ENCODE data around the gene LUM.
A peak's percentile ranks its signal among the peaks of the same experiment; 100 is the strongest.

Gene LUM, protein sequence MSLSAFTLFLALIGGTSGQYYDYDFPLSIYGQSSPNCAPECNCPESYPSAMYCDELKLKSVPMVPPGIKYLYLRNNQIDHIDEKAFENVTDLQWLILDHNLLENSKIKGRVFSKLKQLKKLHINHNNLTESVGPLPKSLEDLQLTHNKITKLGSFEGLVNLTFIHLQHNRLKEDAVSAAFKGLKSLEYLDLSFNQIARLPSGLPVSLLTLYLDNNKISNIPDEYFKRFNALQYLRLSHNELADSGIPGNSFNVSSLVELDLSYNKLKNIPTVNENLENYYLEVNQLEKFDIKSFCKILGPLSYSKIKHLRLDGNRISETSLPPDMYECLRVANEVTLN

GRCh38 chr12:91111366-91112325 lies at the start of gene LUM:
Gene LUM (minus strand): TSS chr12:91111494. CDS start chr12:91108979, 2,515 bp downstream.
- TF ChIP-seq, protein P1, sequence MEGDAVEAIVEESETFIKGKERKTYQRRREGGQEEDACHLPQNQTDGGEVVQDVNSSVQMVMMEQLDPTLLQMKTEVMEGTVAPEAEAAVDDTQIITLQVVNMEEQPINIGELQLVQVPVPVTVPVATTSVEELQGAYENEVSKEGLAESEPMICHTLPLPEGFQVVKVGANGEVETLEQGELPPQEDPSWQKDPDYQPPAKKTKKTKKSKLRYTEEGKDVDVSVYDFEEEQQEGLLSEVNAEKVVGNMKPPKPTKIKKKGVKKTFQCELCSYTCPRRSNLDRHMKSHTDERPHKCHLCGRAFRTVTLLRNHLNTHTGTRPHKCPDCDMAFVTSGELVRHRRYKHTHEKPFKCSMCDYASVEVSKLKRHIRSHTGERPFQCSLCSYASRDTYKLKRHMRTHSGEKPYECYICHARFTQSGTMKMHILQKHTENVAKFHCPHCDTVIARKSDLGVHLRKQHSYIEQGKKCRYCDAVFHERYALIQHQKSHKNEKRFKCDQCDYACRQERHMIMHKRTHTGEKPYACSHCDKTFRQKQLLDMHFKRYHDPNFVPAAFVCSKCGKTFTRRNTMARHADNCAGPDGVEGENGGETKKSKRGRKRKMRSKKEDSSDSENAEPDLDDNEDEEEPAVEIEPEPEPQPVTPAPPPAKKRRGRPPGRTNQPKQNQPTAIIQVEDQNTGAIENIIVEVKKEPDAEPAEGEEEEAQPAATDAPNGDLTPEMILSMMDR (conservative IDR thresholded peaks at IDR 0.05; ENCODE audit: low read depth, low read length): no peak
- peak within 1 kb of the TSS; percentile 0 for H3K4me3 ChIP-seq (ENCODE audit: low read length)
- peak; percentile 34 for DNase-seq (ENCODE audit: low read depth)

GRCh38 chr12:91161009-91161408 lies 49.7 kb upstream of the LUM start:
- TF ChIP-seq, protein P1 (conservative IDR thresholded peaks at IDR 0.05; ENCODE audit: low read depth, low read length): no peak
- no peak for DNase-seq (ENCODE audit: low read depth)
- no peak overlapping the region for H3K4me3 ChIP-seq (ENCODE audit: low read length)

- no peak for DNase-seq (ENCODE audit: low read depth)
- no peak overlapping the region for H3K4me3 ChIP-seq (ENCODE audit: low read length)
- TF ChIP-seq, protein P1 (conservative IDR thresholded peaks at IDR 0.05; ENCODE audit: low read depth, low read length): no peak
These were observed 44.7 kb upstream of the LUM start for GRCh38 chr12:91155990-91156389.

DNA sequence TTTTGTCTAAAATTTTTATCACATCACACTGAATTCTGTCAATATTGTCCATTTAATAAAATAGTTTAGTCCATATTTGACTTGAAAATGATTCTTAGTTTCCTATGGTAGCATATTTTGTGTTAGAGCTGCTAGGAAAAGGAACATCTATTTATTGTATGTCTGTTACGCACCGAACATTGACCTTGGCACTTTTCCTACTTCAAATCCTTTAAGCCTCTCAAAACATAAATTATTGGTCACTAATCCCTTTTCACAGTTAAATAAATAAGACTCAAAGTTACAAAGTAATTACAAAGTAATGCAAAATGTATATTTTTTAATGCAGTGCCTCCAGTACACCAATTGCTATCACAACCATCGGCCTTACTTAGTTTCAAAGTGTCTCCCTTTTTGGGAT lies 42.8 kb upstream of the LUM start:
- DNase-seq (ENCODE audit: low read depth): peak; percentile 63
- TF ChIP-seq, protein P1 (conservative IDR thresholded peaks at IDR 0.05; ENCODE audit: low read depth, low read length): no peak
- no peak overlapping the region for H3K4me3 ChIP-seq (ENCODE audit: low read length)

DNA sequence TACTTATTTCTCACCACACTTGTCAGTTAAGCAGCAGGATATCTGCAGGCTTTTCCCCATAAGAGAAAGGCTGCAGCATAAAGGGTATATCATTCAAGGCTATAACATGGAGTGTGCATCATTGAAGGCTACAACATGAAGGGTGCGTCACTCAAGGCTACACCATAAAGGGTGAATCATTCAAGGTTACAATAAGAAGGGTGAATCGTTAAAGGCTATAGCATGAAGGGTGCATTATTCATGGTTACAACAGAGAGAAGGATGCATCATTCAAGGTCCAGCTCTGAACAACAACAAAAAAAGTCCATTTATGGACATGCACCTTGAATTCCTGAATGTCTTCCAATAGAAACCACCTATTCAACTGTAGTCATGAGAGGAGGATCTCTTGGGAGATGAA lies 32.8 kb upstream of the LUM start:
- no peak overlapping the region for H3K4me3 ChIP-seq (ENCODE audit: low read length)
- DNase-seq (ENCODE audit: low read depth): no peak
- TF ChIP-seq, protein P1 (conservative IDR thresholded peaks at IDR 0.05; ENCODE audit: low read depth, low read length): no peak

DNA sequence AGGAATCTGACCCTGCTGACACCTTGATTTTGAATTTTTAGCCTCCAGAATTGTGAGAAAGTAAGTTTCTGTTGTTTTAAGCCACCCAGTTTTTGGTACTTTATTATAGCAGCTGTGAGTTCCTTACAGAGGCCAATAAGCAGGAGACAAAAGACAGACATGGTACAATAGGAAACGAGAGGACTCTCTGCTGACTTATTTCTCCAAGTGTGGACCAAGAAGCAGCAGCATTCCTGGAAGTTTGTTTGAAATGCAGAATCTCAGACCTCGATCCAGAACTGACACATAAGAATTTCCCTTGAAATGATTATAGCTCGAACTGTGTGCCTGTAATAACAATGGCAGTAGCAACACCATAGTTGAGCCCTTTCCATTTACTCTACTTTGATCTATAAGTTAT lies 31.9 kb upstream of the LUM start:
- H3K4me3 ChIP-seq (ENCODE audit: low read length): no peak overlapping the region
- TF ChIP-seq, protein P1 (conservative IDR thresholded peaks at IDR 0.05; ENCODE audit: low read depth, low read length): no peak
- no peak for DNase-seq (ENCODE audit: low read depth)

Data from retinal pigment epithelial cell (primary cell).